PFSK-1 (cell line): ENCODE data around the gene DPYD.

ENCODE experiments used
- FOXP2 ChIP-seq: optimal IDR thresholded peaks from 2 replicates; pipeline ENCODE3; 2011; ENCODE audit warnings: borderline replicate concordance, control low read depth, inconsistent platforms; ENCODE audit not compliant: insufficient read depth; ENCODE audit errors: extremely low read length, extremely low read depth
- POLR2AphosphoS5 ChIP-seq: IDR thresholded peaks from 2 replicates; pipeline ENCODE4 v1.6.1; 2012; ENCODE audit warnings: low read depth, mild to moderate bottlenecking, control low read depth, low read length, moderate library complexity
- SIN3A ChIP-seq: IDR thresholded peaks from 2 replicates; pipeline ENCODE4 v1.6.1; 2012; ENCODE audit warnings: mild to moderate bottlenecking, low read length, moderate library complexity, borderline replicate concordance; ENCODE audit not compliant: insufficient read depth
- TAF1 ChIP-seq: IDR thresholded peaks from 2 replicates; pipeline ENCODE4 v1.6.1; 2012; ENCODE audit warnings: low read length, control low read depth, borderline replicate concordance; ENCODE audit not compliant: insufficient read depth
- TF ChIP-seq, protein P1 (sequence below), 2 experiments: IDR thresholded peaks; 2 replicates each; pipeline versions ENCODE4 v1.6.1 to v1.8.0; 2011 to 2012; ENCODE audit warnings: low read depth in 2 of 2, low read length in 2 of 2, control low read depth in 1 of 2, inconsistent platforms in 1 of 2, mild to moderate bottlenecking in 1 of 2, moderate library complexity in 1 of 2; ENCODE audit not compliant: insufficient read depth in 1 of 2

DPYD gene

DNA sequence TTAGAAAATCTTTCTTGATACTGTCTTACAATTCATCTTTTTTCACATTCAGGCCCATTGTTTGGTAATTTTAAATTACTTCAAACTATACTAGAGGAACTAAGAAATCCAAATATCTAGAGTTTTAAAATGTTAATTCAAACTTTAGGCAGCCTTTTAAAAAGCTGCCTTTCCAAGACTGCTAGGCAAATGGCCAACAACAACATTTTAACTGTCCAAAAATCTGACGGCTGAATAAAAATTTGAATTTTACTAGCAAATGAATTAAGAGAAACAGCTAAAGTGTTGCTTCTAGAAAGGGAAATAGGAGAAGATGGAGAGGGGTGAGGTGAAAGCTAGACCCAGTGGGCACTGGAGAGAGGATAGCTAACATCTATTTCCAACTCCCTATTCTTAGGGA lies 17.2 kb downstream of the DPYD start:
- TF ChIP-seq SIN3A (no peak), POLR2AphosphoS5 (no peak), TAF1 (no peak), FOXP2 (no peak)
- TF ChIP-seq, protein P1, sequence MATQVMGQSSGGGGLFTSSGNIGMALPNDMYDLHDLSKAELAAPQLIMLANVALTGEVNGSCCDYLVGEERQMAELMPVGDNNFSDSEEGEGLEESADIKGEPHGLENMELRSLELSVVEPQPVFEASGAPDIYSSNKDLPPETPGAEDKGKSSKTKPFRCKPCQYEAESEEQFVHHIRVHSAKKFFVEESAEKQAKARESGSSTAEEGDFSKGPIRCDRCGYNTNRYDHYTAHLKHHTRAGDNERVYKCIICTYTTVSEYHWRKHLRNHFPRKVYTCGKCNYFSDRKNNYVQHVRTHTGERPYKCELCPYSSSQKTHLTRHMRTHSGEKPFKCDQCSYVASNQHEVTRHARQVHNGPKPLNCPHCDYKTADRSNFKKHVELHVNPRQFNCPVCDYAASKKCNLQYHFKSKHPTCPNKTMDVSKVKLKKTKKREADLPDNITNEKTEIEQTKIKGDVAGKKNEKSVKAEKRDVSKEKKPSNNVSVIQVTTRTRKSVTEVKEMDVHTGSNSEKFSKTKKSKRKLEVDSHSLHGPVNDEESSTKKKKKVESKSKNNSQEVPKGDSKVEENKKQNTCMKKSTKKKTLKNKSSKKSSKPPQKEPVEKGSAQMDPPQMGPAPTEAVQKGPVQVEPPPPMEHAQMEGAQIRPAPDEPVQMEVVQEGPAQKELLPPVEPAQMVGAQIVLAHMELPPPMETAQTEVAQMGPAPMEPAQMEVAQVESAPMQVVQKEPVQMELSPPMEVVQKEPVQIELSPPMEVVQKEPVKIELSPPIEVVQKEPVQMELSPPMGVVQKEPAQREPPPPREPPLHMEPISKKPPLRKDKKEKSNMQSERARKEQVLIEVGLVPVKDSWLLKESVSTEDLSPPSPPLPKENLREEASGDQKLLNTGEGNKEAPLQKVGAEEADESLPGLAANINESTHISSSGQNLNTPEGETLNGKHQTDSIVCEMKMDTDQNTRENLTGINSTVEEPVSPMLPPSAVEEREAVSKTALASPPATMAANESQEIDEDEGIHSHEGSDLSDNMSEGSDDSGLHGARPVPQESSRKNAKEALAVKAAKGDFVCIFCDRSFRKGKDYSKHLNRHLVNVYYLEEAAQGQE (IDR thresholded peaks at IDR 0.05; ENCODE audit: insufficient read depth in 1 of 2, low read depth in 2 of 2, low read length in 2 of 2) = no peak

DNA sequence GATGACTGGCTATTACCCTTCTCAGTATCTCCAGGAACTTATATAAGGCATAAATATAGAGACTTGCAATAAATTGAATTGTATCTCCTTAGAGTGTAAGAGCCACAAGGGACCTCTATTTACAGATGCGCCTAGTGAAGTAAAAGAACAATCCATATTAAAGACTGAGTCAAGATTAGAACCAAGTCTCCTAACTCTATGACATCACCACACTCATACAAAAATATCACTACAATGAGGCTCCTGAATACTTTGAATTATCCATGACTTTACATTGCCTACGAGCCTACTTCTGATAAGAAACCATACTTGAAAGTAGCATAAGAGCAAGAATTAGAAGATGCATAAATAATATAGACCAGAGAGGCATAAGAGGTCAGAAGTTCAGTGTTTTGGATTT lies 18.8 kb downstream of the DPYD start:
- TF ChIP-seq POLR2AphosphoS5 (no peak), TAF1 (no peak), SIN3A (no peak), FOXP2 (no peak)
- TF ChIP-seq, protein P1 (IDR thresholded peaks at IDR 0.05; ENCODE audit: insufficient read depth in 1 of 2, low read depth in 2 of 2, low read length in 2 of 2) = no peak

DNA sequence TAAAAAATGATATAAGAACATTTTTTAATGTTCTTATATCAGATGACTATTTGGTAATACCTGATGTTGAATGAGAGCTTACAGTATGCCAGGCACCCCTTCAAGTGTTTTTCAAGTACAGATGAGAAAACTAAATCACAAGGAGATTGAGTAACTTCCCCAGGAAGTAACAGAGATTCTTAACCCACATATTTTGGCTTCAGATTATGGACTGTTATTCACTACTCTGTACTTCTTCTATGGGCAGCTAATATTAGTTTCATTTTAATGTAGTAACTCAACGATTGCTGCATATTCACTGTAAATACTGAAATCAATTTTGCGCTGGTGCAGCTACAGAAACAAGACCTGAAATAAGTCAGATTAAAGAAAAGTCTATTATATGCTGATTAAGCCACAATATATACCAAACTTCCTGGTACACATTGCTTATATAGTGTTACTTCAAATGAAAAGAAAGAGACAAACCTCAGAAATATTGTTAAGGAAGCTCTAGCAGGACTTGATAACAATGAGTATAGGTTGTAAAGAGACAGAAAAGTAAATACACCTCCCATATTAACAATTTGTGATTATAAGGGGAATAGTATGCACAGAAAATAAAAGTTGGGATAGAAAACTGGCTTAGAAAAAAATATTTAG lies 19.7 kb downstream of the DPYD start:
- TF ChIP-seq, protein P1 (IDR thresholded peaks at IDR 0.05; ENCODE audit: insufficient read depth in 1 of 2, low read depth in 2 of 2, low read length in 2 of 2) = no peak
- TF ChIP-seq SIN3A = no peak
- TF ChIP-seq POLR2AphosphoS5 = no peak
- TF ChIP-seq FOXP2 = no peak
- TF ChIP-seq TAF1 = no peak

DNA sequence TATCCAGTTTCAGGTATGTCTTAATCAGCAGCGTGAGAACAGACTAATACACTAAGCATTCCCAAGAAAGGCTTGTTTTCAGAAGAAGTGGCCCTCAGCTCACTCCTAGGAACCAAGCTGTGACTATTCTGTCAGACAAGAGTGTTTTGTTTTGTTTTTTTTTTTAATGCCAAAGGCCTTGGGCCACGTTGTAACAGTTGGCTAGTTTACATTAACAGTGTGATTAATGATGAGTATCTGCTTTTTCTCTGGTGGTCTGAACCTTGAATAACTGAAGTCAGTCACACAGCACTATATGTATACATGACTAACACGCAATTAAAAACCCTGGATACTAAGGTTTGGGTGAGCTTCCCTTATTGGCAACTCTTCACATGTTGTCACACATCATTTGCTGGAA lies 21.9 kb downstream of the DPYD start:
- TF ChIP-seq SIN3A (no peak), FOXP2 (no peak), POLR2AphosphoS5 (no peak), TAF1 (no peak)
- TF ChIP-seq, protein P1 (IDR thresholded peaks at IDR 0.05; ENCODE audit: insufficient read depth in 1 of 2, low read depth in 2 of 2, low read length in 2 of 2) = no peak
